OCI-LY7 (cell line): ENCODE data around the gene IL36B. TPM values are rescaled to one million over a fixed set of nuclear protein-coding genes. Genes with fewer than 3 reads are reported as not detected.

Experiments
- BruUV-seq: library from RNA; stranded (reverse); fragments of 400-500 nt; replicated peaks from 2 replicates; lab custom pipeline; 2021; lab: Mats Ljungman, UMichigan
- CTCF ChIA-PET: fragments of 300-600 bp; sonication (Branson Sonifier 250); formaldehyde crosslinking; loops from one replicate; lab custom pipeline; 2022; ENCODE audit warnings: antibody characterized with exemption; ENCODE audit not compliant: unreplicated experiment; lab: Charles Lee
- POLR2A ChIA-PET: fragments of 300-600 bp; sonication (Branson Sonifier 250); formaldehyde crosslinking; loops from one replicate; lab custom pipeline; 2022; ENCODE audit warnings: antibody characterized with exemption; lab: Charles Lee
- DNase-seq: peaks from one replicate; pipeline ENCODE4 v3.0.0-alpha.2; 2015; ENCODE audit warnings: low spot score
- H2AFZ ChIP-seq: fragments of 200-600 bp; sonication (generic), shearing (Covaris generic); 2 replicates; pipeline ENCODE4 v1.6.1; 2014; ENCODE audit warnings: mild to moderate bottlenecking, antibody characterized with exemption, low read length, moderate library complexity
- H3K27ac ChIP-seq: fragments of 200-600 bp; sonication (generic); 2 replicates; pipeline ENCODE4 v1.5.1; 2014; ENCODE audit warnings: mixed run types, low read depth, mild to moderate bottlenecking, moderate library complexity, low read length, inconsistent platforms; ENCODE audit not compliant: poor library complexity, severe bottlenecking
- H3K36me3 ChIP-seq: fragments of 200-600 bp; sonication (generic); 2 replicates; pipeline ENCODE4 v1.6.1; 2014; ENCODE audit warnings: mild to moderate bottlenecking, antibody characterized with exemption, low read length, moderate library complexity, mixed read lengths; ENCODE audit not compliant: insufficient read depth
- H3K4me1 ChIP-seq: fragments of 200-600 bp; sonication (generic); 2 replicates; pipeline ENCODE4 v1.5.1; 2014; ENCODE audit warnings: mild to moderate bottlenecking, low read length; ENCODE audit not compliant: insufficient read depth, poor library complexity, severe bottlenecking
- H3K4me2 ChIP-seq: fragments of 200-600 bp; sonication (generic); 2 replicates; pipeline ENCODE4 v1.6.1; 2014; ENCODE audit warnings: mild to moderate bottlenecking, low read length
- H3K4me3 ChIP-seq: fragments of 200-600 bp; sonication (generic); 2 replicates; pipeline ENCODE4 v1.5.1; 2014; ENCODE audit warnings: mild to moderate bottlenecking, low read depth, low read length; ENCODE audit not compliant: poor library complexity, severe bottlenecking
- H3K79me2 ChIP-seq: fragments of 200-600 bp; sonication (generic); 2 replicates; pipeline ENCODE4 v1.6.1; 2016; ENCODE audit warnings: low read depth, mild to moderate bottlenecking, low read length, moderate library complexity, mixed read lengths; ENCODE audit not compliant: insufficient read depth
- H3K9me2 ChIP-seq: fragments of 200-600 bp; sonication (generic); 2 replicates; pipeline ENCODE4 v1.6.1; 2016; ENCODE audit warnings: mild to moderate bottlenecking, low read length, mixed read lengths; ENCODE audit not compliant: insufficient read depth
- H3K9me3 ChIP-seq: fragments of 200-600 bp; sonication (generic); 2 replicates; pipeline ENCODE4 v1.6.1; 2014; ENCODE audit warnings: mild to moderate bottlenecking, mixed run types, low read length, mixed read lengths
- H4K20me1 ChIP-seq: fragments of 200-600 bp; sonication (generic); 2 replicates; pipeline ENCODE4 v1.6.1; 2014; ENCODE audit warnings: mild to moderate bottlenecking, antibody characterized with exemption, low read length, moderate library complexity, mixed read lengths; ENCODE audit not compliant: insufficient read depth
- EZH2phosphoT487 ChIP-seq: fragments of 200-600 bp; sonication (generic); IDR thresholded peaks from 2 replicates; pipeline ENCODE4 v1.6.1; 2018; ENCODE audit warnings: low read depth, borderline replicate concordance, mild to moderate bottlenecking, mixed run types, antibody characterized with exemption, low read length, moderate library complexity, mixed read lengths
- intact Hi-C: fragments of 100-400 bp; cut with micrococcal nuclease; formaldehyde crosslinking; loops from one replicate; pipeline ENCODE4 v1.10.0; 2022; ENCODE audit not compliant: unreplicated experiment
- total RNA-seq, 2 experiments: library from RNA; depleted of rRNA in 1 of 2; stranded (reverse); fragments of >200 nt in 1 of 2; shearing (Covaris generic) in 1 of 2; gene quantifications; 2 replicates each; pipeline ENCODE4 v1.2.3, GENCODE V29; 2014 to 2022
- TF ChIP-seq, protein P1 (sequence below): fragments of 200-600 bp; sonication (generic); conservative IDR thresholded peaks from 2 replicates; pipeline ENCODE4 v1.5.1; 2014; ENCODE audit warnings: mild to moderate bottlenecking, antibody characterized with exemption, low read length, moderate library complexity, mixed read lengths

The IL36B gene
- total RNA-seq, 2 experiments from 2014 or later: not detected

DNA sequence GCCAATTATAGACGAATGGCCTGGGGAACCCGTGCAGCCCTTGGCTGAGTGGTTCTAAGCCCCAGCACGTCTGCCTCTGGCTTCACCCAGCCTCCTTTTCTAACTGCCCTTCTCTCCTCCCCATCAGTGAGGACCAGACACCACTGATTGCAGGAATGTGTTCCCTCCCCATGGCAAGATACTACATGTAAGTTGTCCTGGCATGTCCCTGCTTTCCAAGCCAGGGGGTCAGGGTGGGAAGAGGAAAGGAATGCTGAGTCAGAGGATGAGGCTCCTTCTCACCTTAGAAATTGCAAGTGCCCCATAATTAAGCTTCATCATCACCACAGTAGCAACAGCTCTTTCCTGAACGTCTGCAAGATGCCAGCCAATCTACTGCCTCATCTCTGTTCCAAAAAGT is 19.9 kb upstream of the IL36B start:
- Histone ChIP-seq H4K20me1 (no peaks in the 10 kb centered on the region), H3K36me3 (no peaks in the 10 kb centered on the region), H3K4me1 (no peaks in the 10 kb centered on the region), H3K27ac (no peak overlapping the region), H3K9me3 (no peaks in the 10 kb centered on the region), H3K4me3 (no peak overlapping the region), H3K9me2 (no peaks in the 10 kb centered on the region), H2AFZ (no peak overlapping the region), H3K4me2 (no peak overlapping the region), H3K79me2 (no peaks in the 10 kb centered on the region)
- no peak for DNase-seq
- intact Hi-C loops: no loop called here
- BruUV-seq: no TSS peak
- TF ChIP-seq EZH2phosphoT487: no peak
- TF ChIP-seq, protein P1, sequence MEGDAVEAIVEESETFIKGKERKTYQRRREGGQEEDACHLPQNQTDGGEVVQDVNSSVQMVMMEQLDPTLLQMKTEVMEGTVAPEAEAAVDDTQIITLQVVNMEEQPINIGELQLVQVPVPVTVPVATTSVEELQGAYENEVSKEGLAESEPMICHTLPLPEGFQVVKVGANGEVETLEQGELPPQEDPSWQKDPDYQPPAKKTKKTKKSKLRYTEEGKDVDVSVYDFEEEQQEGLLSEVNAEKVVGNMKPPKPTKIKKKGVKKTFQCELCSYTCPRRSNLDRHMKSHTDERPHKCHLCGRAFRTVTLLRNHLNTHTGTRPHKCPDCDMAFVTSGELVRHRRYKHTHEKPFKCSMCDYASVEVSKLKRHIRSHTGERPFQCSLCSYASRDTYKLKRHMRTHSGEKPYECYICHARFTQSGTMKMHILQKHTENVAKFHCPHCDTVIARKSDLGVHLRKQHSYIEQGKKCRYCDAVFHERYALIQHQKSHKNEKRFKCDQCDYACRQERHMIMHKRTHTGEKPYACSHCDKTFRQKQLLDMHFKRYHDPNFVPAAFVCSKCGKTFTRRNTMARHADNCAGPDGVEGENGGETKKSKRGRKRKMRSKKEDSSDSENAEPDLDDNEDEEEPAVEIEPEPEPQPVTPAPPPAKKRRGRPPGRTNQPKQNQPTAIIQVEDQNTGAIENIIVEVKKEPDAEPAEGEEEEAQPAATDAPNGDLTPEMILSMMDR: no peak
- POLR2A ChIA-PET: interaction anchor here (0.6 kb wide), 1 partner anchor 91 kb away, joined by 4 read pairs; no protein-coding TSS in a partner anchor
- CTCF ChIA-PET: interaction anchor here (0.8 kb wide), 1 partner anchor 10 kb away, joined by 3 read pairs; no protein-coding TSS in a partner anchor

DNA sequence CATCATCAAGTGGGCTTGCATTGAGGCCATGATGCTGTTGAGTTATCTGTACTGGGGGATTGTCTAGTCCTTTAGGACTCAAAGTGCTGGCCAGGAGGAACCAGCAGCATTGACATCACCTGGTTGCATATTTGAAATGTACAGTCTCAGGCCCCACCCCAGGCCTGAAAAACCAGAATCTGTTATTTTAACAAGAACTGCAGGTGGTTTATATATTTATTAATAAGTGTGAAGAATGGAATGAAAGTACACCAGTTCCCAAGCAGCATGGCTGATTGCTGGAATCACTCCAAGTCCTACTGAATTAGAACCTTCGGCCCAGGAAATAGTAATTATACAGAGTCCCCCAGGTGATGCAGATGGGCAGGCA is 17.9 kb upstream of the IL36B start:
- Histone ChIP-seq H3K4me1 (no peaks in the 10 kb centered on the region), H3K36me3 (no peaks in the 10 kb centered on the region), H3K27ac (no peak overlapping the region), H3K79me2 (no peaks in the 10 kb centered on the region), H2AFZ (no peak overlapping the region), H3K9me3 (no peaks in the 10 kb centered on the region), H3K4me3 (no peak overlapping the region), H3K4me2 (no peak overlapping the region), H4K20me1 (no peaks in the 10 kb centered on the region), H3K9me2 (no peaks in the 10 kb centered on the region)
- no TSS peak for BruUV-seq
- intact Hi-C loops: no loop called here
- TF ChIP-seq EZH2phosphoT487: no peak
- TF ChIP-seq, protein P1: no peak
- ChIA-PET POLR2A (no interaction called here), CTCF (no interaction called here)
- no peak for DNase-seq

- DNase-seq: no peak
- POLR2A ChIA-PET: interaction anchor here (0.6 kb wide), 1 partner anchor 924 kb away, joined by 4 read pairs; no protein-coding TSS in a partner anchor
- no peaks in the 10 kb centered on the region for H4K20me1 ChIP-seq
- no peak overlapping the region for H3K27ac ChIP-seq
- H2AFZ ChIP-seq: no peak overlapping the region
- TF ChIP-seq, protein P1: no peak
- no peak for TF ChIP-seq EZH2phosphoT487
- H3K9me2 ChIP-seq: no peaks in the 10 kb centered on the region
- intact Hi-C loops: no loop called here
- H3K9me3 ChIP-seq: no peaks in the 10 kb centered on the region
- no peaks in the 10 kb centered on the region for H3K79me2 ChIP-seq
- no peak overlapping the region for H3K4me3 ChIP-seq
- CTCF ChIA-PET: no interaction called here
- no TSS peak for BruUV-seq
- no peaks in the 10 kb centered on the region for H3K4me1 ChIP-seq
- no peak overlapping the region for H3K4me2 ChIP-seq
- no peaks in the 10 kb centered on the region for H3K36me3 ChIP-seq
These were observed 17.3 kb upstream of the IL36B start for GRCh38 chr2:113069676-113070605.
